Stimulated activated CD8-positive, alpha-beta memory T cell treated with anti-CD3 and anti-CD28 coated beads, Interleukin-12 subunit alpha, Interleukin-12 subunit beta, amount 100 ng/mL, for 24 hours (primary cell): ENCODE data around the gene PML.
"Not testable (repeated sequence)": the region's sequence is repeated elsewhere in the genome, so short reads cannot be mapped to it uniquely, and the experiment has no call there.

Experiments used
- DNase-seq: peaks from one replicate; pipeline ENCODE4 v3.0.0-alpha.2; 2020; ENCODE audit errors: extremely low read depth

The PML gene

DNA sequence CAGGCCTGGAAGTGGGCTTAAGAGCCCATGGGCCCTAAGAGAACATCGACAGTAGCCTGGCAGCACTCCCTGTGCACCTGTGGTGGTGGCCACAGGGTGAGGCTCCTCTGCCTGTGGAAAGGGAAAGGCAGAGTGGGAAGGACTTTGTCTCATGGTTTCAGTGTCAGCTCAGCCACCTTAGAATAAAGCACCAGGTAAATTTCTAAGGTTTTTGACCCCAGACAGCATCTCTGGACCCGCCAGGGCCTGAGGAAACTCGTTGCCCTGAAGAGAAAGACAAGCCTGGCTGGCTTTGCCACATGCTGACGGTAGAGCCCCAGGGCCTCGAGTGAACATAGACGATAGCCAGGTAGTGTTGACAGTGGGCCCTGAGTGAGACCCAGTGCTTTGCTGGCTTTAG is 65.7 kb downstream of the PML start:
- DNase-seq = no peak

DNA sequence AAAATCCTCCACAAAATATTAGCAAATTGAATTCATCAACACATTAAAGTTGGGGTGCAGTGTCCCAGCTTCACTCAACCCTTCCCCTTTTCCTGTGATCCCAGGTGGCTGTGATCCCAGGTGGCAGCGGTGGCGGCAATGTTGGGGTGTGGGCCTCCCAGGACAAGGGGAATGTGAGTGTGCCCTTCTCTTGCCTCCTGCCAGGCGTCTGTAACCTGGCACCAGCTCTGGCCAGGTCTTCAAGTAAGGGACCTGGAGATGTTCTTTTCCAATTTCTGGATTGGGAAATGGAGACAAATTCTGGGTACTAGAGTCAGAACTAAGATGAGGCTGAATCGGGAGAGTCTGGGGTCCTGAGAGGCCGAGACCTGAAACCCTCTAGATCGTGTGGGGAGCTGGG is 67.7 kb downstream of the PML start:
- DNase-seq = no peak

DNA sequence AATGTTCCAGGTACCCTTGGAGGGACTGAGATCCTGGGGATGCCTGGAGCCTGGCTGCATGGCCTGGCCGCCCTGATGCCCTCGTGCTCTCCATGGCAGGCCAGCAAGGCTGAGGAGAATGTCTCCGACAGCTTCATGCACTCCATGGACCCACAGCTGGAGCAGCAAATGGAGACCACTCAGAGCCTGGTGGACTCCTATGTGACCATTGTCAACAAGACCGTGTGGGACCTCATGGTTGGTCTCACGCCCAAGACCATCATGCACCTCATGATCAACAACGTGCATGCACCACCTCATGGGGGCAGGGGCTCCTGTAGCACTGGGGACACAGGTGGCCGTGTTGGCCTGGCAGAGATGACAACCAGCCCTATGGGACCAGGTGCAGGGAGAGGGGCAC is 68.2 kb downstream of the PML start:
- DNase-seq = no peak

DNA sequence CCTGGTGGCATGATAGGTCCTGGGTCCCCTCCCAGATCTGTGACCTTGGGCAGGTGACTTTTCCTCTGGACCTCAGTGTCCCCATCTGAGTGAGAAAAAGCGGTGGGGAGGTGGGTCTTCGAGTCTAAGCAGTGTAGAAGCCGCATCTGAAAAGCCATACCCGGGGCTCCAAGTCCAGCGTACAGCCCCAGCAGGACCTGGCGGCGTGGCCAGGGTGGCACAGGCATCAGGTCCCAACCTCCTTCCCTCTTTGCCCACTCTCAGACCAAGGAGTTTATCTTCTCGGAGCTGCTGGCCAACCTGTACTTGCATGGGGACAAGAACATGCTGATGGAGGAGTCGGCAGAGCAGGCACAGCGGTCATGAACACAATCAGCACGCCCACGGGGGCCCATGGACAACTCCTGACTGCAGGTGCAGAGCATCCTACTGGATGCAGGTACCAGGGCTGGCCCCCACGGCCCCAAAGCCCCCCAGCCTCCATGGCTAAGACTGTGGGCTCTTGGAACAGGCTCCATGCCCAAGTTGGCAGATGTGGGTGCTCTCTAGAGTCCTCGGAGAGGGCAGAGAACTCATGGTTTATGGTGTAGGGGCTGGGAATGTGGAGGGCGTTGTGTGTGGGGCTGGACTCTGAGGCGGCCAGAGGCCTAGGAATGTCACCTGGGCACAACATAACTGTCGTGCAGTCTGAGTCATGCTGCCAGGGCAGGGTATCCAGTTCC is 69.1 kb downstream of the PML start:
- DNase-seq = not testable (repeated sequence)

DNA sequence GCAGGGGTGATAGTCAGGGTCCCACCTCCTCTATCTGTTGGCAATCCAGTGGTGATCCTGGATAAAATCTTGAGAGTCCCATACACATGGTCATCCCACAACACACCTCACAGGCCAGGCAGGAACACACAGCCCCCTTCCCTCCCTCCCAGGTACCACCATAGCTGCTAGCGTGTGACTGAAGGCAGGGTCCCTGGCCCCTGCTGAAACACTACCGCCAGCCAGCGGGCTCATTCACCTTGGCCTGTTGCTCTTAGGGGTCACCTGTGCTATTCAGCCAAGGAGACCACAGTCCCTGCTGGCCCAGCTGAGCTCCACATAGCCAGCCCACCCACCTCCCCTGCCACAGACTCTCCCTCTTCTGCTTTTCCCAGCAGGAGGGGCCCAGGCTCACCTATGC is 69.7 kb downstream of the PML start:
- DNase-seq = not testable (repeated sequence)

DNA sequence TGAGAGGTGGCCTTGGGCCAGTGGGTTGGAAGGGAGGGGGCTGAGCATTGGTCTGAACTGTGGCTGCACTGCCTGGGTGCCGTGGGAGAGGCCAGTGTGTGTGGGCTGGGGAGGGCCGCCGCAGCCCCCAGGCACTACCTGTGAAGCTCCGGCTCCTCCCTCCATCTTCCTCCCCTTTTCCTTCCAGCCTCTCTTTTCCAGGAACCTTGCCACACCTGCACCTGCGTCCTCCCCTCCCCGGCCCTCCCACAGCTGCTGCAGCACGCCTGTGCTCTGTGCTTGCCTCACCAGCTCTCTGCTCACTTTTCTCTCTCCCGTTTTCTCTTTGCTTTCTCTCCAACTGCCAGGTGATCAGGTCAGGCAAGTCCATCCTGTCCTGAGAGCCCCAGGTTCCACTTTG is 70.3 kb downstream of the PML start:
- not testable (repeated sequence) for DNase-seq

DNA sequence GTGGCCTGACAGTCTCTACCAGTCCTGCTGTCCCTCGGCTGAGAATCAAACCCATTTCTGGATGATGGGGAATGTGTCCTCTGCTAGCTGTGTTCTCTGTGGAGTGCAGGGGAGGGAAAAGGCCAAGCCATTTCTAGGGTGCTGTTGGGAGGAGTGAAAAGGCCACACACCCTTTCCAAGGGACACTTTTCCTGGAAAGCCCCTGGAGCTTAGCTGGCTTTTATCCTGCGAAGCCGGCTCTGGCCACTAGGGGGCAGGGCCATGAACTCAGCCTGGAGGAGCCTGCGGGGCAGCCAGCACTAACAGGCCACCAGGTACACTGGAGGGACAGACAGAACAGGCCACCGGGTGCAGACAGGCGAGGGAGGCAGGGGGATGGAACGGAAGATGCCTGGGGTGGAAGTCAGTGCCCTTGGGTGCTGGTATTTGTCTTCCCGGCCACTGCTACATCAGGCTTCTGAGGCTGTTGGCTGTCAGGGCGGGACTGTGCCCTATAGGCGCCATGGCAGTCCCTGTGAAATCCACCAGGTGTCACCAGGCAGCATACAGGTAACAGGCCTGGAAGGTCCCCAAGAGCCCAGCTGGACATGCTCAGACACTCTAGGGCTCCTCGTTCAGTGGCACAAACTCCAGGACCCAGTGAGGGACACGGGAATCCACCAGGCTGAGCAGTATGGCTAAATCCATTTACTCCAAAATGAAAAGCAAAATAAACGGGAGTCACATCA is 71.3 kb downstream of the PML start:
- not testable (repeated sequence) for DNase-seq

DNA sequence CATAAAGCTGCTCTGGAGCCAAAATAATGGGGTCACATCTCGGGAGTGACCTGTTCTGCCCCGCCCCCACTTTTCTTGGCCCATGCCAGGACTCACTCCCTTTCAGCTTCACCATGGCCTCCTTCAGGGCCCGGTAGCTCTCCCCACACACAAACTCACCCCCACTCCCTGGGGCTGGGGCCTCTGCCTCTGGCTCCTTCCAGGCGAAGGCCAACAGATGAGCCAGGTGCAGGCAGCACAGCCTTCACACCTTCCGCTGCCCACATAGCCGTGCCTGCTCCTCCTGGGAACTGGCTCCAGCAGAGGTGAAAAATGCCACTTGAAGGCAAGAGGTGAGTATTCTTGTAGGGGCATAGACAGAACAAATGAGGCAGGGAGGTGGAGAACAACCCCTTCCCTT is 77.1 kb downstream of the PML start:
- DNase-seq = not testable (repeated sequence)

DNA sequence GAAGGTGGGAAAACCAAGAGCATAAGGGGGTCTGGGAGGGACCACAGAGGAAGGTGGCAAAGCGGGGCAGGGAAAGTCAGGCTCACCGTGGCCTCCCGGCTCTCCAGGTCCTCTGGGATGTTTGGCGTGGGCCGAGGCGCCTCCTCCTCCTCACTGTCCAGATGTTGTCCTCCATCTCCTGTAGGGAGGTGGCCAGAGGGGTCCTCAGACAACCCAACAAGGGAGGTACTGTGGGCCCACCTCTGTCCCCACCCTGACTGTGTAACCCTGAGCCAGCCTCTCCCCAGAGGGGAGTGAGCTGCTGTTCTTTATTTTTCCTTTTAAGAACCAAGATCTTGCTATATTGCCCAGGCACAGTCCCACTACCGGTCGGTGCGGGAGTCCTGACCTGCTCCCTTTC is 77.6 kb downstream of the PML start:
- not testable (repeated sequence) for DNase-seq

DNA sequence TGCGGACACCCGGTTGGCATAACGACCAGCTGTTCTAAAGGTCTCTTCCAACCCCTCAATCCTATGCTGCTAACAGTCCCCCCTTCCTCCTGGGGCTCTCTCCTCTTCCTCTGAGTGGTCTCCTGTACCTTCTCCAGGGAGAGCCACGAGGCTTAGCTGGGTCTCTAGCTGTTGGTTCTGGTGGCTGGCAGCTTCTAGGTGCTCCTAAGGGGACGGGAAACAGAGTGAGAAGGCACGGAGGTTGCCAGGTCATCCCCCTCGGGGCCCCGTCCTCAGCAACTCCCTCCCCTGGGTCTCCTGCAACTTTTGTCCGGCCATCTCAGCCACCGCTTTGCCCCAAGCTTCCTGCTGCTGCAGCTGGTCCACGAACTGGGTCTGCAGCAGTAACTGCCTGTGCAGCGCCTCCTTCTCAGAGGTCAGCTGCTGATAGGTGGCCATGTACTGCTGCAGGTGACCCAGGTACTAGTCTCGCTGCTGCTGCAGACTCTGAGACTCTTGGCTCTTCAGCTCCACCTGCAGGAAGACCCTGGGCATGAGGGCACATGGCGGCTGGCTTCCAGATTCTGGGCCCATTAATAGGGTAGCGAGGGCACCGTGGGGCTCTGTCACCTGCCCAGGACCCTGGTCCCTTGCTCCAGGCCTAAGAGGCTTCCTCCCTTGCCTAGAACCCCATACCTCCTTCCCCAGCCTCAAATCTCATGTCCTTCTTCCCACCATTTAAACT is 78.3 kb downstream of the PML start:
- DNase-seq = not testable (repeated sequence)

DNA sequence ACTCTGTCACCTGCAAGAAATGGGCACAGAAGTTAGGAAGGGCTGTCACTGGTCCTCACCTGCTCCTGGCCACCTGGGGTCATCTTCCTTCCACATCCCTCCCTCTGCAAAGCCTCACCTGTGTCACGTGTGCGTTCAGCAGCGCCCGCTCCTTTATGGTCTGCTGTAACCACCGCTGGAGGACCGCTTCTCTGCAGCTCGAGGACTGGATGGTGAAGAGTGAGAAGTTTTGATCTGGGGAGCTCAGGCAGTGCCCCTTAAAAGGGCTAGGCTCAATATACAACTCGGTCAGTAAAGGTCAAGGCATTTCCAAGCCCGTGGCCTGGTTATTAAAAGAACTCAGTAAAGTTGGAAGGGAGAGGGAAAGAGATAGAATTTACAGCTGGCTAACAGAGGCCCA is 81.3 kb downstream of the PML start:
- not testable (repeated sequence) for DNase-seq

DNA sequence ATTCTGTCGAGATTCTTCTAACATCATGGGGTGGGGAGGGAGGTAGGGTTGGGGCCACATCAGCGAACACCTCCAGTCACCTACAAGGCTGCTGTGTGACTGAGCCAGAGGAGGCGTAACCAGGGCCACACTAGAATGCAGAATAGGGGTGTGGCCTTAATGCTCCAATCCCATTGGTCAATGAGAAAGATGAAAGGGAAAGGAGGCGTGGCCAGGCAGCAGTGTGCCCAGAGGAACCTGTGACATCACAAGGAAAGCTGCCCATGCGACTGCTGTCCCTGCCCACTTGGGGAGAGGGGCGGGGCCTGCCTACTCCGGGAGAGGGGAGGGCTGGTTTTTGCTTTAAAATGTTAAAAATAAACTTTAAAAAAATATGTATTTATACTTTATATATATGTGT is 87.9 kb downstream of the PML start, which contains the start of gene GOLGA6A:
Gene GOLGA6A (minus strand): TSS at position 101 of the 400 bp plus-strand sequence. CDS start 41 bp downstream, at position 60.
- not testable (repeated sequence) for DNase-seq

DNA sequence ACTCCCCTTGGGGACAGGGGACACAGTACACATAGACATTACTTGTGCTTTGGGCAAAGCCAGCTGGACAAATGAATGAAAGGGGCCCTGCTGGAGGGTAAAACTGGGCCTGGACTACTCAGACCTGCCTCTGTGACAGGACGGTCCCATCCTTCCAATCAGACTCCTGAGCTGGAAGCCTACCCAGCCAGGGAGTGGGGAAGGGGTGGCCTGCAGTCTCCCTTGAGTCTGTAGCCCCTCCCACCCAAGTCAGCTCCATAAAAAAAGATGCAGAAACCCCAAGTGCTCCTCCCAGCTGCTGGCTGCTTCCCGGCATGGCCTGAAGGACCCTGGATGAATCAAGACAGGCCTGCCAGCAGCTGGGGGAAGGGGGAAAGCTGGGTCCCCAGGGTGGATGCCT is 100.1 kb downstream of the PML start:
- DNase-seq = not testable (repeated sequence)

DNA sequence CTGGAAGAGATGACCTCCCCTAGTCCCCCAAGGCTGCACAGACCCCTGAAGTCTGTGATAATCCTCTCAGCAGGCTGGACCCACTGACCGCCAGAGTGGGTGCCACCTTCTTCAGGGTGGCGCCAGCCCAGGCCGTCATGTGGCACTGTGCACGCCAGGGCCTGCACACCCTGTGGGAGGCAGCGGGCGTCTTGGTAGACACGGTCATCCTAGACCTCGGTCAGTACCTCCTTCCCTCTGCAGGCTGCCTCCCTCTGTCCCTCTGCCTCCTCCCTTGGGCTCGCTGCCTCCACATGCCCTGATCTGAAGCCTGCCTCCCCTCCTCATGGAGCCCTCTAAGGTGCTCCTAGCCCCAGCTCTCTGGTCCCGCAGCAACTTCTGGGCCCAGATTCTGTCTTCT is 101.1 kb downstream of the PML start:
- DNase-seq = not testable (repeated sequence)

DNA sequence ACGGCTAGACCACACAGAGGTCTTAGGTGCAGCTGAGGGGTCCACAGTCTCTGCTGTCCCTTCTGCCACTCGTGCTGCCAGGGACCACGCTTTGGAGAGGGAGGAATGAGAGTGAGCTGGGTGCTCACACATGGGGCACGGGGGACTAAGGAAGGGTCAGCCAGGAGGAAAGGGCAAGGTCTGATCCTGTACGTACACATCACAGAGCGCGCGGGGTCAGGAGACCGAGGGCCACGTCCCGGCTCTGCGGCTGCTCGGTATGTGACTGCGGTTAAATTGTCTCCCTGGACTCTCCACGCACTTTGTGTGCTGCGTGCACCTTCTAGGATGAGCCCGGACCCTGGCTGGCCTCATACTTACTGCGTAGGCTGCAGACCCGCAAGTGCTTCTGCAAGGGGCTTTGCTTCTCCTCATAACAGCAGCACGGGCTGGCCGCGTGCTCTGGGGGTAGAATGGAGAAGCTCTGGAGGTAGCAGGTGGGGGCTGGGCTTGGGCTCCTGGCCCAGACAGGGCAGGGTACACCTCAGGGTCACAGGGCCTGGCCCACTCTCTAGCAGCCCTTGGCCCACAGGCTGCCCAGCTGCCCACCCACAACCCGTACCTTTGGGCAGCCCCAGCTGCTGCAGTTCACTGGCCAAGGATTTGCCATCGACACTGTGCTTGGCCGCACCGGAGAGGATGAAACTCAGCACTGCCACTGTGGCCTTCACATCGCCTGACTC is 102.4 kb downstream of the PML start:
- DNase-seq = not testable (repeated sequence)
